Measurements from ENCODE around the gene SEC62.

Gene SEC62

GRCh38 chr3:169992781-169993180 lies 26.2 kb downstream of the SEC62 start:
- no peak for TF ChIP-seq CTCF (IDR thresholded peaks at IDR 0.05)

- TF ChIP-seq CTCF (IDR thresholded peaks at IDR 0.05): no peak
These were observed 27.2 kb downstream of the SEC62 start for GRCh38 chr3:169993761-169994160.

- TF ChIP-seq CTCF (IDR thresholded peaks at IDR 0.05): no peak
These were observed 29.5 kb downstream of the SEC62 start for GRCh38 chr3:169996063-169996462.

- TF ChIP-seq CTCF (IDR thresholded peaks at IDR 0.05): no peak
These were observed 32.1 kb downstream of the SEC62 start for GRCh38 chr3:169998668-169999131.

- TF ChIP-seq CTCF (IDR thresholded peaks at IDR 0.05): no peak
These were observed 32.8 kb downstream of the SEC62 start for GRCh38 chr3:169999433-169999832.

- TF ChIP-seq CTCF (IDR thresholded peaks at IDR 0.05): no peak
These were observed 33.4 kb downstream of the SEC62 start for GRCh38 chr3:170000051-170000450.

- TF ChIP-seq CTCF (IDR thresholded peaks at IDR 0.05): no peak
These were observed 35.6 kb downstream of the SEC62 start for GRCh38 chr3:170002231-170002630.

GRCh38 chr3:170002879-170003278 lies 36.3 kb downstream of the SEC62 start:
- no peak for TF ChIP-seq CTCF (IDR thresholded peaks at IDR 0.05)
